Brain pericyte (primary cell): Measurements from ENCODE around the gene SLC47A1.
A peak's percentile ranks its signal among the peaks of the same experiment; 100 is the strongest.
"Not testable (repeated sequence)": the region's sequence is repeated elsewhere in the genome, so short reads cannot be mapped to it uniquely, and the experiment has no call there.

Source experiments
- DNase-seq: peaks from one replicate; pipeline ENCODE4 v3.0.0-alpha.2; 2012; ENCODE audit warnings: low read depth, low spot score

Gene SLC47A1

GRCh38 chr17:19533718-19534561, at the start of gene SLC47A1:
Gene SLC47A1 (plus strand): TSS chr17:19533854. CDS start chr17:19533940, 86 bp downstream.
- no peak for DNase-seq

- no peak for DNase-seq
Observed at GRCh38 chr17:19485800-19486340, 47.8 kb upstream of the SLC47A1 start.

- no peak for DNase-seq
Observed at GRCh38 chr17:19486351-19487023, 47.2 kb upstream of the SLC47A1 start.

- no peak for DNase-seq
Observed at GRCh38 chr17:19487024-19487600, 46.5 kb upstream of the SLC47A1 start.

GRCh38 chr17:19492141-19492540, 41.5 kb upstream of the SLC47A1 start:
- DNase-seq, result no peak

- no peak for DNase-seq
Observed at GRCh38 chr17:19494961-19495806, 38.5 kb upstream of the SLC47A1 start.

GRCh38 chr17:19495828-19496528, 37.7 kb upstream of the SLC47A1 start:
- DNase-seq, result no peak

- no peak for DNase-seq
Observed at GRCh38 chr17:19497624-19498023, 36.0 kb upstream of the SLC47A1 start.

GRCh38 chr17:19501219-19501618, 32.4 kb upstream of the SLC47A1 start:
- DNase-seq, result no peak

- DNase-seq, result no peak
Observed at GRCh38 chr17:19502517-19502916, 31.1 kb upstream of the SLC47A1 start.

GRCh38 chr17:19505561-19505960, 28.1 kb upstream of the SLC47A1 start:
- not testable (repeated sequence) for DNase-seq

GRCh38 chr17:19507775-19508576, 25.7 kb upstream of the SLC47A1 start:
- DNase-seq, result peak; percentile 81

- no peak for DNase-seq
Observed at GRCh38 chr17:19508577-19508867, 25.1 kb upstream of the SLC47A1 start.

- DNase-seq, result not testable (repeated sequence)
Observed at GRCh38 chr17:19509281-19509852, 24.3 kb upstream of the SLC47A1 start.

GRCh38 chr17:19510903-19511302, 22.8 kb upstream of the SLC47A1 start:
- no peak for DNase-seq

GRCh38 chr17:19513897-19514488, 19.7 kb upstream of the SLC47A1 start:
- DNase-seq, result no peak

GRCh38 chr17:19517699-19518098, 16.0 kb upstream of the SLC47A1 start:
- no peak for DNase-seq

GRCh38 chr17:19519388-19520291, 14.0 kb upstream of the SLC47A1 start:
- not testable (repeated sequence) for DNase-seq
